Stimulated activated CD4-positive, alpha-beta T cell treated with anti-CD3 and anti-CD28 coated beads, Interleukin-2, amount 100 ng/mL, for 4 hours (primary cell): ENCODE measurements around the gene KCNJ4.

ENCODE experiments used
- DNase-seq: peaks from one replicate; pipeline ENCODE4 v3.0.0-alpha.2; 2020; ENCODE audit warnings: low read depth

KCNJ4 gene

DNA sequence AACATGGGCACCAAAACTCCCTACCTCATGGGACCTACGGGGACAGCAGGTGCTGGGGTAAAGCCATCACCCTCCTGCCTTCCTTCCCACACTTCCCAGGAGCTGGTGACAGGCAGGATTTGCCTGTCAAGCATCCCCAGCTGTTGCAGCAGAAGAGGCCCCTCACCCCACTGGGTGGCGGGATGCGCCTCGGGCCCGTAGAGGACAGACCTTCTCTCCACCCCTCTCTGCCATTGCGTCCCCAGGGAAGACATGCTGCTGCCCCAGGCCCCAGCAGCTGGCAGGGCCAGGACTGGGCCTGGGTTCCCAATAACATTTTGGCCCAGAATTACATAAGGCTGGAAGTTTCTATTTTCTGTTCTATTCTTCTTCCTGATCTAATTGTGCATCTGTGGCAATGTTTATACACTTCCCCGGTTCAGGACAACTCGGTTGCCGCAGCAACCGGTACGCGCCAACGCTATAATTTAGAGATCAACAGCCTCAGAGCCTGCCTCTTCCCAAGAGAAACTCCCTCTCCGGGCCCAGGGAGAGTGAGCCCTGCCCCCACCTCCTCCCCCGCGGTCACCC, 25.4 kb downstream of the KCNJ4 start:
- no peak for DNase-seq

- DNase-seq, result no peak
Observed at GRCh38 chr22:38428714-38429113, 26.3 kb downstream of the KCNJ4 start.

GRCh38 chr22:38427940-38428339, 27.1 kb downstream of the KCNJ4 start:
- DNase-seq, result no peak

DNA sequence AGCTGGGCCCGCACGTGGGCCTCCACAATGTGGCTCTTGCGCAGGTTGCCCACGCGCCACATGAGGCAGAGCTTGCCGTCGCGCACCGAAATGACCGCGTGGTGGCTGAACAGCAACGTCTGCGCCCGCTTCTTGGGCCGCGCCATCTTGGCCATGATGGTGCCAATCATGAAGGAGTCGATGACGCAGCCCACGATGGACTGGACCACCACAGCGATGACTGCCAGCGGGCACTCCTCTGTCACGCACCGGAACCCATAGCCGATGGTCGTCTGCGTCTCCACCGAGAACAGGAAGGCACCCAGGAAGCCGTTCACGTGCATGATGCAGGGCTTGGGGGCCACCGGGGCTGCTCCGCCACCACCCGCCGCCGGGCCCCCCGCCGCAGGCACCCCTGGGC, 27.5 kb downstream of the KCNJ4 start:
- no peak for DNase-seq

DNA sequence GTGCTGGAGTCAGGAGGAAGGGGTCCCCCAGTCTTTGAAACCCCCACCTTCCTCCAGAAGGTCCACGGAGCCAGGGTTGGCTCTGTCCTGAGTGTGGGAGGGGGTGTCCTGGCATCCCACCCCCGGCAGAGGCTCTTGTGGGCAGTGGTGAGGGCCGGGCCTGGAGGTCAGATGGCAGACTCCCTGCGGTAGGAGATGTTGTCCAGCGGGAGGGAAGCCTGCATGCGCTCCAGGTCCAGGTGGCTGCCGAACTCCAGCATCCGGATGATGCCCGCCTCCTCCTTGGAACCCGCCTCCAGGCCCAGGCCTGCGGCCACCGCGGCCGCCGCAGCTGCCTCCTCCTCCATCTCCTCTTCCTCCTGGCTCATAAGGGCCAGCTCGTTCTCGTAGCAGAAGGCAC, 28.4 kb downstream of the KCNJ4 start:
- no peak for DNase-seq

DNA sequence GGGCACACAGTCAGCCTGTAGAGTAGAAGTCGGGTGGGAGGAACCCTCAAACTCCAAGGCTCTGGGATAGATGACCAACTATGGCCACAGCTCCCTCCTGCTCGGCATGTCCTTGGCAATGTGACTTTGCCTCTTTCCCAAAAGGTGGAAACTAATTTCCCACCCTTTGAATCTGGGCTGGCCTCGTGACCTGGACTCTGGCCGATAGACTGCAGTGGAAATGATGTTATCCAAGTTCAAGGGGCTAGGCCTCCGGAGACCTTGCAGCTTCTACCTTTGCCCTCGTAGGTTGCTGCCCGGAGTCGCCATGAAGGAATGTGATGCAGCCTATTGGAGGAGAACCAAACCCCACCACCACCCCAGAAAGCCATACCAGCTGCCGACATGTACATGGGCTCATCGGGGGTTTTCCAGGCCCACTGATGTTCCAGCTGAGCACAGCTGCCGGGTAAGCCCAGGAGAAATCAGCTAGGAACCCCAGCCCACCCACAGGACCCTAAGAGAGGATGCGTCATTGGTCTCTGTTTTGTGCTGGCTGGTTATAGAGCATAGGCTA, 30.4 kb downstream of the KCNJ4 start:
- DNase-seq, result no peak

DNA sequence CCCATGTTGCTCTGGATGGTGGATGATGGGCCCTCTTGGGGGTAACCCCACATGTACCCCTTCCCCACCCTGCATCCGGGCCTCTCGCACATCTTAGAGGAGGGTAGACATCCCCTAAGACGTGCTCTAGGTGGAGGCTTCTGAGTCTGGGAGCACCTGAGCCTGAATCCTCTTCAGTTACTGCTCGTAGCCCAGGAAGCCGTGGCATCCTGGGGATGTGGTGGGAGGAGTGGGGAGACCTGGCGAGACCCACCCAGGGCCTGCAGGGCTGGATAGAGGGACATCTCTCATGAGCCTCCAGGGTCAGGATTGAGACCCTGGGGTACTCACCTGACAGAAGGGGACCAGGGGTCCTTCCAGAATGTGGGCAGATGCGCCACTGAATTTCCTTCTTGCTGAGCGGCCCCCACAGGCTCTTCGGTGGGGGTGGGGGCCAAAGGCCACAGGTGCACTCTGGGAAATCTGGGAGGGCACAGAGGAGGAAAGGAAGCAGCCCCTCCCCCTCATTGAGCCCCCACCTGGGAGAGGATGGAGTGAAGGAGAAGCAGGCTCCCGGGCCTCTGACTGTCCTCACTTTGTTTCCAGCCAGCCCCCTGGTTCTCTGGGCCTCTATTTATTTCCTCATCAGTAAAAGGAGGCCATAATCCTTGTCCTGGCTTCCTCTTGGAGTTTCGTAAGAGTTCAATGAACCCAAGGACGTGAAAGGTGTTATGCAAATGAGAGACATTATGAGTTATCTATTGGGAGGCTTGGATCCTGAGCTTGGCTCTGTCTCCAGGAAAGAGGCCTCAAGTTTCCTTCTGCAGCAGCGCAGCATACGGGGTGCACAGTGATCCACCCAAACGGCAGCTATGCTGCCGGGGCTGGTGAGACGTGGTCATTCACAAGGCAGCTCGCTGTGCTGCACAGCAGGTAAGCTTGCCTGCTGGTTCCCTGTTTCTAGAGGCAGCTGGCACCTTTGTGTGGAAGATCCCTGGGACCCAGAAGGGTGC, 31.2 kb downstream of the KCNJ4 start:
- DNase-seq, result no peak

DNA sequence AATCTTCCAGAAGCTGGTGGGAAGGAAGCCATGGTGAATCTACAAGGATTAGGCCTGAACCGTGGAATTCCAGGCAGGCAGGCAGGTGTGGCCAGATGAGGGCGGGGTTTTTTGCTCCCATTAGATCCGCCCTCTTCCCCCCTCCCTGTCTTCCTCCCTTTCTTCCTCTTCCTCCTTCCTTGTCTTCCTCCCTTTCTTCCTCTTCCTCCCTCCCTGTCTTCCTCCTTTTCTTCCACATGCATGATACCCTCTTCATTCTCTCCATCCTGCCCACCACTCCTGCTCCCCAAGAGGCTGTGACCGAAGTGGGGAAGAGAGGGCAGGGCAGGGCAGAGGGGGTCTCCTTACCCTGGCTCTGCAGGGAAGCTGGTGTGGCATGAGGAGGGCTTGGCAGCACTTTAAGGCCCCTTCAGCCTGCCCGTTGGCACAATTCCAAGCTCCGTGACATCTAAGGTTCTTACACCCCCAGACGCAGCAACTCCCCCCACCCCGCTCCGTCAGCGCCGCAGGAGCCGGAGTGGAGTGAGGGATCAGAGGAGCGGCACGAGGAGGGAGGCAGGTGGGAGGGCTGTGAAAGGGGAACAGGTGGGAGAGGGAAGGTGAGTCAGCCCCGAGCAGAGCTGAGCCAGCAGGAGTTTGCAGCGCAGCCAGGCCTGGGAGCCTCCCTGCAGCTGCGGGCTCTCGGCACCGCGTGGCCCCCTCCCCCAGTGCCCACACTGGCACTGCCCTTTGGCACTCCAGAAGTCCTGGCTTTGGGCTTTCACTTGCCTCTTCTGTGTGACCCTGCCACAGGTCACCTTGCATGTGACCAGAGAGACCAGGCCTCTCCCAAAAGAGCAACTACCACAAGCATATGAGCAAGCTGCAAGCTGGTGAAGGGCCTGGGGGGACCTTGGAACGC, 32.1 kb downstream of the KCNJ4 start:
- no peak for DNase-seq

DNA sequence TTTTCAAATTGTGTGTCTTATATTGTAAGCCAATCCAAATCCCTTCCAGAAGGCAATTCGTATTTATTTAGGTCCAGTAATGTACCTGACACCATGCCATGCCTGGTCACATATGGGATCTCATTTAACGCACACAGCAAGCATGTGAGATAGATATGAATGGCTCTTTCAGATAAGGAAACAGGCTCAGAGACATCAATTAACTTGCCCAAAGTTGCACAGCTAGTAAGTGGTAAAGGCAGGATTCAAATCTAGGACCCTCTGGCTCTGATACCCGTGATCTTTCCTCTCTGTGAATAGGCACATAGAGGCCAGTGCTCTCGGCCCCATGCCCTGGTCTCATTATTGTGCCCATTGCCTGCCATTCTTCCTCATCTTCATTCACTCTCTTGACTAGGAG, 34.3 kb downstream of the KCNJ4 start:
- no peak for DNase-seq

GRCh38 chr22:38419858-38420160, 35.2 kb downstream of the KCNJ4 start:
- no peak for DNase-seq

- no peak for DNase-seq
Observed at GRCh38 chr22:38419121-38419857, 35.7 kb downstream of the KCNJ4 start.

DNA sequence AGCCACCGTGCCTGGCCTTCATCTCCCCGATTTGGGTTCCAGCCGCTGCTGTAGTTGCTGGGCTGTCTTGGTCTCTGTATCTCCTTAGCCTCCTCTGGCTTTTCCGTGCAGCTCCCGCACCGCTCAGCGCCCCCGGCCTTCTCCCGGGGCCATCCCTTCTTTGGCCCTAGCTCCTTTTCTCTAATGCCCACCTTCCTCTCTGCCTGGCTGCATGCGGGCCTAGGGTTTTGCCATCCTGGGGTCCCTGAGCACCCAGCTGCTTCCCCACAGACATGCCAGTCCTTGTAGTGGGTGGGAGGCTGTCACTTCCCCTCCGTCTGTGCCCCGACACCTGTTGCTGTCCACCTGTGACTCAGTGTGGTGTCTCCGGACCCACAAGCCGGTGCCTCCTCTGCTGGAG, 36.4 kb downstream of the KCNJ4 start:
- no peak for DNase-seq

DNA sequence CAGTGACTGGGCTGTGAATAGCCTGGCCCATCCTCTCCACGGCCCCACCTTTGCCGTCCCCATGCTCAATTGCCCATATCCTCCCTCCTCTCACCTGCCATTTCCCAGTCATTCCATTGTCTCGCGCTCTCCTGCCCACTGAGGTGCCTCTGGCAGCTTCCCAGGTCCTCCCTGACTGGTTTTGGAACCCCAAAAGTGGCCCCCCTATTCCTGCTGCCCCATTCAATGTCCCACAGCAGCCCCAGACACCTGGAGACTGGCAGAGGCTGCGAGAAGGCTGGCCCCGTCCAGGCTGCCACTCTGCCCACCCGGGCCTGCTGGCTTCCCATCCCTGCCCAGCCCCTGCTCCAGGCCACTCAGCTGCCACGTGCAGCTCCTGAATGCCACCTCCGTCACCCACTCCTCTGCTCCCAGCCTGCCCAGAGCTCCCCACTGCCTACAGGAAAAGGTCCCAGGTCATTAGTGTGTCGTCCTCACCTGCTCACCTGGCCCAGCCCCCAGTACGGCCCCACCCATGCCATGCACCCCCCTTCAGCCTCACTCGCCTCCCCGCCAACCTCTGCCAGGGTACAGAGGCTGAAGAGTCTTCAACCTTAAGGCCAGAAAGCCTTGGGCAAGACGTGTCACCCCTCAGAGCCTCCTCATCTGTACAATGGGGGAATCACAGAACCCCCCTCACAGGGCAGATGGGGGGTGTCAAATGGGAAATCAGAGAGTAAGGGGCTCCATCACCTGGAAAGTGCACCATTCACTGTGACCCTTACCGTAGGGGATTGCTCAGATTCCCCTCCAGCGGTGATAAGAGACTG, 37.5 kb downstream of the KCNJ4 start:
- DNase-seq, result no peak

DNA sequence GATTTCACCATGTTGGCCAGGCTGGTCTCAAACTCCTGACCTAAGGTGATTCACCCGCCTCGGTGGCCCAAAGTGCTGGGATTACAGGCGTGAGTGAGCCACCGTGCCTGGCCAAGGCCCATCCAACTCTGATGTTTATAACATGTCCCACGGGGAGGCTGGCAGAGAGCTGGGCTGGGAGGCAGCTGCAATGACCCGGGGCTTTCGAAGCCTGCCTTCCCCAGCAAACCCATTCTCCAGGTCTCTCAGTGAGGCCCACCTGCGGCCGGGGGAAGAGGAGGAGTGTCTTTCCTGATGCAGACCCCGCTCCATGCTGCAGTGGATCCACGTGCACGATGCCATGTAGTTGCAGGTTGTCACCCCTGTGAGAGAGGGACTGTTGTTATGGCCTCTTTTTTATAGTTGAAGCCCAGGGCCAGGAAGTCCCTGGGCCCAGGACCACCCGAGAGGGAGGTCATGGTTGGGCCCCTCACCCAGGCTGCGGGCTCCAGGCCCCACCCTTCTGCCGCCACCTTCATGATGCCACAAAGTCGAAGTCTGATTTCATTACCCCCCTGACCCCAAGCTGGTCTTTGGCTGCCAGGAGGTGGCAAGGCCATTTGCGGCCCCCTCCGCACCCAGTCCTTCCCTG, 38.3 kb downstream of the KCNJ4 start:
- no peak for DNase-seq

GRCh38 chr22:38415561-38416321, 39.3 kb downstream of the KCNJ4 start:
- no peak for DNase-seq

DNA sequence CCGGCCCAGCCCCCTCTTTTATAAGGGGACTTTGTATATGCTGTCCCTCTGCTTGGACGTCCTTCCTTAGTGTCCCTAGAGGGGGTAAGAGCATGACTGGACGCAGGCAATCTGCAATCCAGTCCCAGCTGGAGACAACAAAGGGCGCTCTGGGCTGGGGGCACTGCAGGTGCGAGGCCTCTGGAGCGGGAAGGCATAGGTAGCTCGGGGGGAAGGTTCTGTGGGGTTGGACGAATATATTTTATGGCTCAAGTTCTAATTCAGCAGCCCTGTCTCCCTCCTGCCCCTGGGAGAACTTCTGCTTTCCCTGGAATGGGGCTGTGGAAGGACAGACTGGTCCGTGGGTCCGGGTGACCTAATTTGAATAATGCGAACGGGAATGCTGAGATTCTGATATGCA, 40.0 kb downstream of the KCNJ4 start:
- DNase-seq, result no peak

- no peak for DNase-seq
Observed at GRCh38 chr22:38414009-38414395, 41.0 kb downstream of the KCNJ4 start.

DNA sequence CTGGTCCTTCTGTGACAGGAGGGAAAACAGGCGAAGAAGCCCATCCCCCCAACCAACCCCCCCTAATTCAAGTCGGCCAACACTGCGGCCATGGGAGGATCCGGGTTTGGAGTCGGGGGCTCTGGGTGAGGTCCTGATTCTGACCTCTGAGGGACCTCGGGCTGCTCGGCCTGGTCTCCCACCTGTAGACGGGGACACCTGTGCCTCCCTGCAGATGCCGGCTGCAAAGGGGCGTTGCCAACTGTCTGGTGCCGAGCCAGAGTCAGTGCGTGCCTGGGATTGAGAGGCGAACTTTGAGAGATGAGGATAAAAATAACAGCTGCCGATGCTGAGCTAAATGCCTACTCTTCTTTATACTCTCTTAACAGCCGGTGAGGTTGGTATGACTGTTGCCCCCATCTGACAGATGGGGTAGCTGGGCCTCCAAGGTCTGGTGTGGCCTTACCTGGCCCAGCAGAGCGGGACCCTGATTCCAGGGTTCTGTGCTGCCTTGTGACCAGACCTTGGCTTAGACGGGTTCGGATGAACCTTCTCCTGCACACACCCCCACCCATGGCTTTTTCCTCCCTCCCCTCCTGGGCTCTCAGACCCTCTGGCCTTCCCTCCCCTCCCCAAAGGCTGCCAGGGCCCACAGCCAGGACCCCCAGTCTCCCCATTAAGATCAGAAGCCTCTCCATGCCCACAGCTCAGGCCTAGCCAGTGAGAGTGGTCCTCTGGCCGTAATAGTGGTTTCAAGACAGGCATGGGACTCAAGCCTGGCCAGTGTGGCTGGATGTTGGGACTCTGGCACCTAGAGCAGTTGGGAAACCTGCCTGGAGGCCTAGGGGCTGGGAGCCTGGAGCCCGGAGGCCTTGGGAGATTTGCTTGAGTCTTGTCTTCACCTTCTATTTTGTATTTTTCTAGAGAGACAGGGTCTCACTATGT, 41.7 kb downstream of the KCNJ4 start:
- DNase-seq, result no peak
